GM19452 (cell line): ENCODE data around the gene AANAT.

Experiments used
- ATAC-seq: cut with Tn5 transposase; IDR thresholded peaks from one replicate; pipeline ENCODE4 v1.9.1; 2021; ENCODE audit not compliant: unreplicated experiment

AANAT gene

DNA sequence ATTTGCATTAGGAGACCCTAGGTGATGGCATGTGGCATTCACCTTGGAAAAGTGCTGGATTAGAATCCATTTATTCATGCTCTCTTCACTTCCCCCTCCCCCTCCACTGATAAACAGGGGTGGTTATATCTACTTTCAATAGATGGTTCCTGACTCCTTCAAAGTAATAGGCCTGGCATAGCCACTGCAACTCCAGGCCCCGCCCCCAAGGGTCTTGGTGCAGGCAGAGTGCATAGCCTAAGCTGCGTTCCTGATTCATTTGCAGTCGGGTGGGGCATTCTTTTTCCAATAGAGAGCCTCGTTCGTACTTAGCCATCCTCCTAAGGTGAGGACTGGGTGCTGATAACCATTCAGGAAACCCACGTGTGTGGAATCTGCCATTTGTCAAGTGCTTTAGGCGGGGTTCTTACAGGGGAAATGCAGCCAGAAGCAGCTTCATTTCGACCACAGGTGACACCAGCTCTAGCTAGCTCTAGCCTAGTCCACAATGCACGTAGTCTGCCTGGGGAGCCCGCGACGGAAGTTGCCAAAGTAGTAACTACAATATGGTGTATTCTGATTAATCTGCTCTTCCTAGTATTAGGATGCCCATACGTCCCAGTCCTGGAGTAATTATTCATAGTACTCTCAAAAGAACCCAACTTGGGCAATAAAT, 25.6 kb upstream of the AANAT start:
- ATAC-seq = no peak

DNA sequence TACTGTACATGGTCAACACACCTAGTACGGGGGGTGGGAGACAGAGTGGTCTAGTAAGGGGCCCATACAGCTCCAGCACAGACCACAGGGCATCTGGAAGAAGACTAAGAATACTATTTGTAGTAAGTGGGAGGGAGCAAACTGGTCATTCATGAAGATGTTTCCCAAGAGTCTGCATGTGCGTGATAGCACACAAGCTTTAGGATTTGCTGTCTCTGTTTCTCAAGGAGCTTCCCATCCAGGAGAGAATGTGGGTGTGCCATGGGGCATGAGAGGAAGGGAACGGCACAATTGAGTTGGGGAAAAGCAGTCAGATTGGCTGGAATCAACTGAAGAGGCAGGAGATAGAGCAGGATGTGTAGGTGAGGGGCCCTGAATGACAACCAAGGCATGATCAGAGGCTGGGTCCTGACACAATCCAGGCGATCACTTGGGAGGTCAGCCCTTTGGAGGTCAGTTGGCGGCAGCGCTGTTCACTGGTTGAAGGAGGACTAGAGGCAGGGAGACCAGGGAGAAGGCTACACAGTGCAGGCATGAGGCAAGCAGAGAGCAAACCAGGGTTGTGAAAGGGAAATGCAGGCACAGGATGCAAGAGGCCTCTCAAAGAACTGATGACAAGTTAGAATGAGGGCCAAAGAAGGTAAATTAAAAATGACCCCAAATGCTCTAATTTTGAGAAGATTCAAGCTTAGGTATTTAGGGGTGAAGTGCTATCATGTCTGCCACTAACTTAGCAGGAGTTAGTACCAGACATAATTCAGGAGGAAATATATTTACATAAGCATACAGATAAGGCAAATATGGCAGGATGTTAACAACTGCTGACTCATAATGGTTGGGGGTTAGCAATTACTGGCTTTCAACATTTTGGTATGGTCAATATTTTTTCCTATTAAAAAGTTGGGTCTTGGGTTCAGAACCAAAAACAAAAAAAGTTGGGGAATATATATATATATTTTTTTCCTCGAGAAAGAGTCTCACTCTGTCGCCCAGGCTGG, 24.8 kb upstream of the AANAT start:
- no peak for ATAC-seq

DNA sequence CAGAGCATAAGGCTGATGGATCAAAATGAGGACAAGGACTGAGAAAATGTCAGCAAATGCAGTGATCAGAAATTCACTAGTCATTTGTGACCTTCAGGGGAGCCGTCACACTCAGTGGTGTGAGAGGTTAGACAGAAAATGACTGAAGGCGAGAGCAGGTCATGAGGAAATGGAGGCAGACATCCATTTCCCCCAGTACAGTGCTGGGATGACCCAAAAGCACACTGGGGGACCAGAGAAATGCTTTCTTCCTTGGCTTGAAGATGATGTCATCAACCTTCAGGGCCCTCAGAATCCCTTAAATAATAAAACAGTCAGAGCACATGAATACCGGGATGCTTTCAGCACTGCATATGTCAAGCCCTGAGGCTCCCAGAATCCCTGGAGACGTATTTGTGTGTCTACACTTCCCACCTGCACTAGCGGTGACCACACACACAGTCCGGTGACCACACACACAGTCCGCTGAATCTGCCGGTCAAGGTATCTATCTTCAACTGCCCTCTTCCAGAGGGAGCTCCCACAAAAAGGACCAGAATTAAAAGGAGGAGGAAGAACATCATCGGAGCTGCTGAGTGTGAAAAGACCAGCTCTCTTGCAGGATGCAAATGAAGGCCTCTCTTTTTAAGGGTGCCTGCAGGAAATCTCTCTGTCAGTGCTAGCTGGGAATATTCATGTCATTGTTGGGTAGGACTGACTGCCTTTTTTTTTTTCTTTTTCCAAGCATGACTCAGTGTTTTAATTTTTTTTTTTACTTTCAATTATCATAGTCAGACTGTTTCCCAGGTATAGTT, 22.7 kb upstream of the AANAT start:
- ATAC-seq = no peak

DNA sequence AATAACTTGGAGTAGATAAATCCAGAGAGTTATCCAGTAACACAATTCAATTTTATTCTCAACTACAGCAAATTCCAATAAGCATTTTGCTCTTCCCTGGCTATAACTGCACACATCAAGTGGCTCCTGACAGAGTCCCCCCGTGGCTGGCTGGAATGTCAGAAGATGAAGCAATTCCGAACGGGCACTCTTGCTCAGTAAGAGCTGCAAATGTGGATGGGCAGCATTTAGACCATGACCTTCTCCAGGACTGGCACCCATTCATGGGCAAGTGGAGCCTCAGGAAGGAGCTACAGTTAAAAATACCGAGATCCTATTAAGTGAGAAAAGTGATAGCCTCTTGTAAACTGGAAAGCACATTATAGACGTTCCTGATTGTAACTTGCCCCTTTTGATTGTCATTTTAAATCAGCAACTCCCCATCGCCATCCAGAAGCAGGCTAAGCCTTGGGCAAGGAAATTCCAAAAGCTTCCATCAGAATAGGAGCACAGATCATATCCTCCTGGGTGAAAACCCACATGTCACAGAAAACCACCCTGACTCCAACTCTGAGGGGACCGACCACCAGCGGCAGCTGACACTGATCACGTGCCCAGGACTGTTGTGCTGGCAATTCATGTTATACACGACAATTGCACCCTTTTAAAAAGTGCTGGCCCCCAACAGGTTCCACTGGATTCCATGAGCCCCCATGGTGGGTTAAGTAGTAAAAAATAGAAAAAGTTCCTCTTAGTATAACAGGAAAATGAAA, 21.5 kb upstream of the AANAT start:
- no peak for ATAC-seq

DNA sequence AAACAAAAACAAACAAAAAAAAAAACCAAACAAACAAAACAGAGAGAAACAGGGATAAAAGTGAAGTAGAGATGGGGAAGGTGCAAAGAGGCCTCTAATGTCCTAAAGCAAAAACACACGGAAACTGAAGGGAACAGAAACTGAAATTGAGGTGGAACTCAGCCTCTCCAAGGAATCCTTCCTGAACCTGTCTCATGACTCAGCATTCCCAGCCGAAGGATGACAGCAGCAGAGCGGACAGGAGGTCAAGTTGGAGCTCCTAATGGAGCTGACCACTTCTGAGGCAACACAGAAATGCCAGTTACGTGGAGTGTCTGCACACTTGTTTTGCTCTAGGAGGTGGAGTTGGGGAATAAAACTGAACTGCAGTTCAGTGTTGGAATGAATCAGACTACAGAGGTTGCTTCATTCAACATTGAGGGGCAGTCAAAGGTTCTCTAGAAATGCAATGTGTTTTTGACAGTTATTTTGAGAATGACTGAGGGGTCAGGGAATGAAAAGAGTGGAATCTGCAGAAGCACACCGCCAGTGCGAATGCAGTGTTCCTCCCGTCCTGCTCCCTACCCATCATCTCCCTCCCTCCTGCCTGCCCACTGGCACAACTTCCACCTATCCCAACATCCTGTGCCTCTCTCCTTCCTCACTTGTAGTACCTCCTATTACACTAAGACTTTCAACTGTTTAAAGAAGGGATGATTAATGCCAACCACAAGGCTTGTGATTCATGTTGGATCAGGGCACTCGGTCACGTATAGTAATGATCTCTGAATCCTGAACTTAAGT, 20.8 kb upstream of the AANAT start:
- no peak for ATAC-seq

DNA sequence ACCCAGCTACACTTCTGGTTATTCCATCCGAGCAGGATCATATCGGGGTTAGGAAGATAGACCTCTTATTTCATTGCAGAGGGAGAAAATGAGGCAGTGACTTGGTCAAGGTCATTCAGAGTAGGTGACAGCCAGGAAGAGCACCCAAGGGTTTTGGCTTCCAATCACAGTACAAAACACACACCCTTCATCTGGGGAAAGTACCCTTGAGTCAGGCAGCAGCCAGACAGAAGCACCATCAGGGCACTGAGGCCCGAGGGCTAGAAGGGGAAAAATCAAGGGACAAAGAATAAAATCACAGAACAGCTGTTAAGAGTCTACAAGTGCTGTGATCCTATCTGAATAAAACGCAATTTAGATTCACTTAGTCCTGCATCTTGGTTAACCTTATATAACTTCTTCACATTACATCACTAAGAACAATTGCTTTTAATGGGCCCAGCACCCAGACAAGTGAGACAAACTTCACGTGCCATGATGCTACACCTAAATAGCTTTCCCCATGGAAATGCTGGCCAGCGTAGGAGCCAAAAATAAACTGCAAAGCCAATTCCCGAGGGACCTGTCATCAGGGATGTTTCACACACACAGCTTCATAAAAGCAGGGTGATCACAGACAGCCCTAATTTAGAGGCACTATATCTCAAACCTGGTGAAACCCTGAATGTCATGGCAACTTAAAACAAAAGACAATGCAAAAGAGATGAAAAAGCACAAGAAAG, 19.3 kb upstream of the AANAT start:
- no peak for ATAC-seq

DNA sequence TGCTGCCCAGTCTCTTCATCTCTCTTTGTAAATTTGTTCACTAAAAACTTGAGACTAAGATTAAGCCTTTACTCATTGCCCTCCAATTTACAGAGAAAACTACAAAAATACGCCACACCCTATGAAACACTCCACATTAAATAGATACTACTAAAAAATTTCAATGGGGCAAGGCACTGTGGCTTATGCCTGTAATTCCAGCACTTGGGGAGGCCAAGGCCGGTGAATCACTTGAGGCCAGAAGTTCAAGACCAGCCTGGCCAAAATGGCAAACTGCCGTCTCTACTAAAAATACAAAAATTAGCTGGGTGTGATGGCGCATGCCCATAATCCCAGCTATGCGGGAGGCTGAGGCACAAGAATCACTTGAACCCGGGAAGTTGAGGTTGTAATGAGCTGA, 18.3 kb upstream of the AANAT start:
- no peak for ATAC-seq

DNA sequence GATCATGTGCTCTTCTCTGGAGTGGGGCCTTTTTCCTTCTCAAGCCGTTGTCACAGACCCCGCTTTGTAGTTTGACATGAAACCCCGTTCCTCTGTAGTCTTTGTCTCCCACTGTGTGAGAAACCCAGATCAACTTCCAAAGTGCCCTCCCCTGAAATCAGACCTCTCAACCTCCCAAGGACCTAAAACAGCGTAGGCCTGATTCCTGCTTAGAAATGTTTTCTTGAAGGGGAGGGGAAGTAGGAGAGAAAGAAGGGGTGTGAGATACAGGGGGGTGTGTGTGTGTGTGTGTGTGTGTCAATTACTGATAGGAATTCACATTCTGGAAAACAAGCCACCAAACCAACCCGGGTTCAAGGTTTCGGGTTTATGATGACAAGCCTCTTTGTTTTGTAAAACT, 15.9 kb upstream of the AANAT start:
- ATAC-seq = no peak

DNA sequence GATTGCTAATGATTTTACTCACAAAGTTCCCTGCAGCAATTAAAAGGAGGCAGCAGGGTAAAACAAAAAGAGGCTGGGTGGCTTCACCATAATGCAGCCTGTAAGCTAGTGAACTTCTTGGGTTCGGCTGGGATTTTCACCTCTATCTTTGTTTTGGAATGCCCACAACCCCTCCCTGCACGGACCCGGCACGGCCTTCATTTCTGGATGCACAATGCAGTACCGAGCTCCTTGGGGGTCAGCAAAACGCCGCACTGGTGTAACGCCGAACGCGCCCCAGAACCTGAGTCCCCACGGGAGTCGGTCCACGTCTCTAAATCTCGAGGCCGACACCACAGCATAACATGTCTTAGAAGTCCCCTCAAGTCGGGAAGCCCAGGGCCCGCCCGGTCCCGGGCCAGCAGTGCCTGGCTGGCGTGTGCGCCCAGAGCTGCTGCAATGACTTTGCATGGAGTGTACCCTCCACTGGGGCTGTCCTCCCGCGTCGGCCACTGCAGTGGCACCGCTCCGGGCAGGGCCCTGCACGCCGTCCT, 15.2 kb upstream of the AANAT start:
- no peak for ATAC-seq

DNA sequence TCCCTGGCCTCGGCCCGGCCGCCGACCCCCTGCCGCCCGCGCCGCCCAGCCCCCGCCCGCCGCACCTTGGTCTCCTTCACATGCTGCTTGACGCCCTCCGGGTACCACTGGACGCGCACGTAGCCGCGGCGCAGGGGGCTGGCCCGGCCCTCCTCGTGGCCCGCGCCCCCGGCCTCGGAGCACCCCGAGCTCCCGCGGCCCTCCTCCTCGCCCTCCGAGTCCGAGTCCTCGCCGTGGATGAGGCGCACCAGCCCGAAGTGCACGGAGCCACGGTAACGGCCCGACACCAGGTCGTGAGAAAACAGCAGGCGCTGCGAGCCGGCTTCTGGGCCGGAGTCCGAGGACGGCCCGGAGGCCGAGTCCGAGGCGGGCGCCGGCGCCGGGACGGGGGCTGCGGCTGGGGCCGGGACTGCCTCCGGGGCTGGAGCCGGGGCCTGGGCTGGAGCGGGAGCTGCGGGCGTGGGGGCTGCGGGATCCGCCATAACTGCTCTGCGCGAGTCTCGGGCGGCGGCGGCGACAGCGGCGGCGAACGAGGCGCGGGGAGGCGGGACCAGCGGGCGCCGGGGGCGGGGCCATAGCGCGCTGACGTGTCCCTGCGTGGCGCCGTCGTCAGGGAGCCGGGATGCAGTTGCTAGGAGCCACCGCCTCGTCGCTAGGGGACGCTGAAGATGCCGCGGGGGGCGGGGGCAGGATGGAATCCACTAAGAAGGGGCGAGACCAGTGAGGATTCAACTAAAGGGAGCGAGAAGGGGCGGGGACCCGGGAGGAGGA, 14.6 kb upstream of the AANAT start, which contains the start of gene UBE2O:
UBE2O (minus strand) TSS at position 493 of the 771 bp plus-strand sequence; CDS start at position 482, 11 bp downstream.
- peak; percentile 83 for ATAC-seq

DNA sequence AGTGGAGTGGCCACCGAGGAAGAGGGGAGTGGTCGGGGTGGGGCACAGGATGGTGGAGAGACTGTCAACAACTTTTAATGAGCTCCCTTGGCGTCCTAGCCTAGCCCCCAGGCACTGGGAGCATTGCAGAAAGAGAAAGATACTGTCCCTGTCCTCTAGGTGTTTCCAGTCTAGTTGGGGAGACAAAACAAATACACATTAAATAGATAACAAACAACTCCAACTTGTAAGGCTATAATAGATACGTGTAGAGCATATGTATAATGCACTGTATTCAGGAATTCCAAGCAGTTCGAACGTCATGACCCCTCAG, 14.0 kb upstream of the AANAT start:
- ATAC-seq = no peak

DNA sequence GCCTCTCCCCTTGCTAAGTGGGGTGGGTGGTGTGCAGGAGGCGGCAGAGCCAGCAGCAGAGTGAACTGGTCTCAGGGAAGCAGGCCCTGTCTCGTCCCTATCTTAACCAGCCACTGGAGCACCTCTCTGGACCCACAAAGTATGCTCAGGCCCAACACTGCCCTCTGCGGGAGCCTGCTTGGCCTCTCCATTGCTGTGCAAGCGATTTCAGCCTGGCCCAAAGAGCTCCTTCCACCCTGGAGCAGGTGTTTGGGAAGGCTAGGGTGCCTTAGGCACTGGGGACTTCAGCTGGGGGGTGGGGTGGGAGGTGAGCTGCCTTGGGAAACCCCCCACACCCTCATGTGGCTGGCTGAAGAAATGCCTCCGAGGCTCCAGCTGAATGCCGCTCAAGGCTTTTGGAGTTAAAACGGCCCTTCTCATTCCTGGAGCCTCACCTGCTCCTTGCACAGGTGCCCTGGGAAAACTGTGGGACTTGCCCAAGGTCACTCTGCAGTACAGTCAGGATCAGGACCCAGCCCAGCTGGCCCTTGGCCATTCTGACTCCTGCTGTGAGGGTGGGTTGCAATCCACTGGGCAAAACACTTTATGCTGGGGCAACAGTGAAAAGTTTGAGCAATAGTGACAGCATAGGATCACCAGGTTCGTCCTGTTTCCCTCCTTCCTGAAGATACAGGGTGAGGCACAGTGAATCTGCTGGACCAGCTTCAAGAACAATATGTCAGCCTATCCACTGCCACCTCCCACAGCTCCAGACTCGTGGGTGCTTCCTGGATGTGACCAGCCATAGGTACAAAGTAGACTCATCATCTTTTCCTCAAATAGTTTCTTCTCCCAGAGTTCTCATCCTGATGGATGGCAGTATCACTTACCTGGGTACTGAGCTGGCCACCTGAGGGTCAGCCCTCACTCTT, 8.6 kb upstream of the AANAT start:
- ATAC-seq = no peak

DNA sequence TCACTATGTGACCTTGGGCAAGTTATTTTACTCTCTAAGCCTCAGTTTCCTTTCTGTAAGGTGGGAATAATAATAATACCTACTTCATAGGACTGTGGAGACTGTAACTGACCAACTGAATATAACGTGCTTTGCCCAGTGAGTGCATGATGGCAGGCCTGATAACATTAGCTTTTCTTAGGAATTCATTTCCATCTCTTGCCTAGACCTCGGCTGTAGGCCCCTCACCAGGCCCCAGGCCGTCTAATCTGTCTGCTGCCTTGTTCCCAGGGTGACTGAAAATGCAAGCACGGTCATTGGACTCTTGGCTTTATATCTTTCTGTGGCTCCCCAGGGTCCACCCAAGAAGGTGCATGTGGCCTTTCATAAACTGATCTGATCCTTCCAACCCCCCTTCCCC, 7.7 kb upstream of the AANAT start:
- no peak for ATAC-seq

DNA sequence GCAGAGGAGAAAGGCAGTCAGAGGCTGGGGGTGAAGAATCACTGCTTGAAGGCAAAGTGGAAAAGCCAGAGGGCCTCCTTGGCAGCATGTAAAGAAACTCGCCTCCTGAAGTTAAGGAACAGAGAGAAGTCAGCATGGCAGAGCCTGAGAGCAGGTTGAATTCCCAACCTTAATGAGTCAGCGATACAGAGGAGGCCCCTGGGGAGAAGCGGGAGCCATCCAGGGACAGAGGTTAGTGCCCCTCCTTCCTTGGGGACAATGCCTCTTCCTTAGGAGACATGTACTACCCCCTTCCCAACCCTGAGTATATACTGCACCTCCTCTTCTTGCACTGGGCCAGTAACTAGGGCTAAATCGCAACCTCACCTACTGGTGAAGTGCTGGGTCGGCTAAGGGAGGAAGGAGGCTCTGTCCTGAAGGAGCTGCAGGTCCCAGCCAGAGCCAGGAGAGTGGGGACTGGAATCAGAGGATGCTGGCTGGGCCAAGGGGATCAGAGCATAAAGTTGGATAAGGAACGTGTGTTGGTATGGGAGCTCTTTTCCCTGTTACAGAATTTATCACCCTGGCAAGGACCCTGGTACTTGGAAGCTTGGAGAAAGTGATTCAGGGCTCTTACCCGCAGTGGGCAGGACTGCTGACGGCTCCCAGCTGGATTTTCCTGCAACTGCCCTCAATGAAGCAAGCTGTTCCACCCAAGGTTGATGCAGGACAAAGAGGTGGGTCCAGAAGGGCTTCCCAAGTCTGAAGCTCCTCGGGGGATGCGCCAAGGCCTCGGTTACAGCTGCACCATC, 5.4 kb upstream of the AANAT start:
- no peak for ATAC-seq

DNA sequence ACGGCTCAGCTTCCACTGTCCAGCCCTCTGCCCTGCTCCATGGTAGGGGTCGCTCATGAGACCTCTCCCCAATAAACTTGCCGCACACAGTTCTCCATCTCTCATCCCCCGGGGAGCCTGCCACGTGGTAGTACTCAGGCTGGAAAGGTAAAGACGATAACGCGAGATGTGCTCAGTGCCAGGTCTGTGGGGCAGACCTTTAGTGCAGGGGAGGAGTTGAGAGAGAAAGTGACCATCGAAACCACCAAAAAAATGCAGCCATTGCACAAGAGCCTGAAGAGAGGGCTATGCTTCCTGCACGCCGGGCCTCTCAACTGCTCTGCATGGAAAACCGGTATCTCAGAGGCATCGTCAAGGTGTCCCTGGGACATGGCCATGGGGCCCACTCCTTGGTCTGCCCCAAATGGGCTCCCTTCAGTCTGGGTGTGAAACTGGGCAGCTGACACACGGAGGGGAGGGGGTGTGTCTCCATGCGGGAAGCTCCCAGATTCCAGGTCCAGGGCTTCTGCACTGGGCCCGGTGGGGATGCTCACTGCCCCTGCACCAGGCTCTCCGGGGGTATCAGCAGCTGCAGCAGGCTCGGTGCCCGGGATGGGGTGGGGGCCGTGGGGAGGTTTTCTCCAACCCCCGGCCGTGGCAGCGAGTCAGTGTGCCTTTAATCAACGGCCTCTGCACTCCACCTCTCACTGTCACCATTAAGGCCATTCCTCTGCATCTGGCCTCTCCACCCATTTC, 4.7 kb upstream of the AANAT start:
- no peak for ATAC-seq

DNA sequence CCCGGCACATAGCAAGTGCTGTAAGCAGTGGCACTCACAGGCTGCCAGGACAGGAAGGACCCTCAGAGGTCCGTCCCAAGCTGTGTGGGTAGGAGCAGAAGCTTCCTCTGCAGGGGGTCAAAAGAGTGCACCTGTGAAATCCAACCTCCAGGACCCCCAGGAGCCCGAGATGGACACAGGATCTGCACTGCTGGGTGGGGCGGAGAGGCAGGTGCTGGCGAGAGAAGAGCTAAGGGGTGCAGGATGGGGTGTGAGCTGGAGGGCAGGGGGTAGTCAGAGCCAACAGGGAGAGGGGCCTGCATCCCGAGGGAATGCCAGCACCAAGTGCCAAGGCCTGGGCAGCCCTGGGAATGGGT, 650 bp upstream of the AANAT start:
- ATAC-seq = no peak
